ENCODE results near the gene UGT2B11.
"Not testable (repeated sequence)": the region's sequence is repeated elsewhere in the genome, so short reads cannot be mapped to it uniquely, and the experiment has no call there.

The UGT2B11 gene

DNA sequence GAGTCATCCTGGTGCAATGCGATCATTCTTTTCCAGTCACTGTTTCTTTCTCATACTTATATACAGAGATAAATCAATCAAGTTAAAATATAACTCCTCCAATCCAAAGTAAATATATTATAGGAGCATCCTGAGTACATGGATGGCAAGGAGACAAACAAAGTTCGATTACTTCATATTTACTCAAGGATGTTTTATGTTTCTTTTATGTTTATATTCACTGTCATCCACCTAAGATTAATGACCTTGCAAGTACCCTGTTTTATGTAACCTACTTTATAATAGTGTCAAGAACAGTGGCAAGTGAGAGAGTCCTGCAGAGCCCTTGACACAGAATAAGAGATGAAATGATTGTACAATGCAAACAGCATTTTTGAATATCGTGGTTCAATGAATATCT is at the start of gene UGT2B11:
Gene UGT2B11 (minus strand): TSS at position 33 of the 400 bp plus-strand sequence. CDS start 26 bp downstream, at position 7.
- DNase-seq (ENCODE audit: low read depth in 2 of 2), result no peak

DNA sequence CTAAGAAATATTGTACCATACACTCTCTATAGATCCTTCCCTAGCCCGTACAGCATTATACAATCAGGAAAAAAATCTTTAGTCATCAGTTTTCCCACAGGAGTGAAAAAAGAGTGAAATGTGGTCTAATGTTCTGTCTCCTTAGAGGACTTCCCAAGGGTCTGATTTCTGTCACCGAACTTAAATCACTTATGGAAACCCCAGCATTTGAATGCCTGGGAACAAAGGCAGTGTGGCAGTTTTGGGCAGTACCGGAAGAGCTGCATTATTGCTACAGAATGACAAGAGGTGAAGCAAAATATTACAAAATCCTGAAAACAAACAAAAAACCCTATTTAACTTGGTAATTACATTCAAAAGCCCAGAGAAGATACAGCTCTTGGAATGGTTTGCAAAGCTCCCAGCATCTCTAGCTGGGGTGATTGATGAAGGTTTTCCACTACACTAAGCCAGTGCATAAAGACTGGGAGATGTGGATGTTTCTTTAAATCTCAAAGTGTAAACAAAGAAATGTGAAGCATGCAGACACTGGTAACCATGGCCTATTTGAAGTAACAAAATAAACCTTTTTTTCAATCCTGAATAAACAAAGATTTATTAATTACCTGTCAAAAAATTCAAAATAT is 38.7 kb upstream of the UGT2B11 start:
- not testable (repeated sequence) for DNase-seq (ENCODE audit: low read depth in 2 of 2)

DNA sequence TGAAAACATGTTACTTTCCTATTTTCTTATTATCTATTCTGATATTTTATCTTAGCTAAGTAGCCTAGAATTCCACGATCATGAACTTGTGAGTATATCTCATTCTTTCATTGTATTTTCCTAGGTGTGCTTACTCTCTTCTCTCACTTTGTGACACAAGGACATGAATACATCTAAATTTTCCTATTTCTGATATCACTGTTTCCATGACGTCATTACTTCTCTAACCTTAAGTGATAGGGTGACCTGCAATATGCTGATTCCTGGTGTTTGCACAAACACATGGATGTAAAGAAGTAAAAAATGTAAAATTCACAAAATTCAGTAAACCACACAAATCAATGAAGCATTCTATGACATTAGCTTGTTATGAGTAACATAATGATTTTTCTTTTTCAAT is 36.3 kb upstream of the UGT2B11 start:
- not testable (repeated sequence) for DNase-seq (ENCODE audit: low read depth in 2 of 2)

DNA sequence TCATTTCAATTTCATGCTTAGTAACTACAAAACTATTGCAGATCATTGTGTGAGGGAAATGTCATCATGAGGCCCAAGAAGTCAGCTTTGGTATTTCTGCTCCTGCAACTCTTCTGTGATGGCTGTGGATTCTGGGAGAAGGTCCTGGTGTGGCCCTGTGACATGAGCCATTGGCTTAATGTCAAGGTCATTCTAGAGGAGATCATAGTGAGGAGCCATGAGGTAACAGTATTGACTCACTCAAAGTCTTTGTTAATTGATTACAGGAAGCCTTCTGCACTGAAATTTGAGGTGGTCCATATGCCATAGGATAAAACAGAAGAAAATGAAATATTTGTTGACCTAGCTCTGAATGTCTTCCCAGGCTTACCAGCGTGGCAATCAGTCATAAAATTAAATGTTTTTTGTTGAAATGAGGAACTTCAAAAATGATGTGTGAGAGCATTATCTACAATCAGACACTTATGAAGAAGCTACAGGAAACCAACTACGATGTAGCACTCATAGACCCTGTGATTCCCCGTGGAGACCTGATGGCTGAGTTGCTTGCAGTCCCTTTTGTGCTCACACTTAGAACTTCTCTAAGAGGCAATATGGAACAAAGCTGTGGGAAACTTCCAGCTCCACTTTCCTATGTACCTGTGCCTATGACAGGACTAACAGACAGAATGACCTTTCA is 28.2 kb upstream of the UGT2B11 start:
- not testable (repeated sequence) for DNase-seq (ENCODE audit: low read depth in 2 of 2)

DNA sequence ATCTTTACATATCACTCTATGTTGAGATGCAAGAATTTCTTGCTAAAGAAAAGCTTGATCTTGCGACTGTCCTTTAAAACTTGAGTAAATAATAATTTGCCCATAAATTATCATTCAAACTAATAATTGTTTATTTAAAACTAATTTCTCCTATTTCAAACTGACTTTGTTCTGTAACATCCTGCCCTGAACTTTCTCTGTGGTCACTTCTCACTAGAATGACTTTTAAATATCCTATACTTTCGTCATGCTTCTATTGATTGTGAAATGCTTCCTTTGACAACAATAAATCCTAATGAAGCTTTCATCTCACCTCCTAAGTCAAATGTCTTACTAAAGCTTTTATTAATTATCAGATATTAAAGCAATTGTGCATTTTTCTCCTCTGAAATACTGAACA is 27.2 kb upstream of the UGT2B11 start:
- not testable (repeated sequence) for DNase-seq (ENCODE audit: low read depth in 2 of 2)

DNA sequence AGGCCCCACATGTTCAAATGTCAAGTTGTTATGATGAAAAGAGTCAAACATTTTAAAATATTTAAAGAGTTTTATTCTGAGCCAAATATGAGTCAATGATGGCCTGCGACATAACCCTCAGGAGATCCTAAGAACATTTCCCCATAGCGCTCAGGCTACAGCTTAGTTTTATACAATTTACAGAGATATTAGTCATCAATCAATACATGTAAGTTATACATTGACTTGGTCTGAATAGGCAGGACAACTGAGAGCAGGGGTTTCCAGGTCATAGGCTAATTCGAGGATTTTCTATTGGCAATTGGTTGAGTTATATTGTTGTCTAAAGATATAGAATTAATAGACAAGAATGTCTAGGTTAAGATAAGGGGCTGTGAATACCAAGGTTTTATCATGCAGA is 26.2 kb upstream of the UGT2B11 start:
- not testable (repeated sequence) for DNase-seq (ENCODE audit: low read depth in 2 of 2)

DNA sequence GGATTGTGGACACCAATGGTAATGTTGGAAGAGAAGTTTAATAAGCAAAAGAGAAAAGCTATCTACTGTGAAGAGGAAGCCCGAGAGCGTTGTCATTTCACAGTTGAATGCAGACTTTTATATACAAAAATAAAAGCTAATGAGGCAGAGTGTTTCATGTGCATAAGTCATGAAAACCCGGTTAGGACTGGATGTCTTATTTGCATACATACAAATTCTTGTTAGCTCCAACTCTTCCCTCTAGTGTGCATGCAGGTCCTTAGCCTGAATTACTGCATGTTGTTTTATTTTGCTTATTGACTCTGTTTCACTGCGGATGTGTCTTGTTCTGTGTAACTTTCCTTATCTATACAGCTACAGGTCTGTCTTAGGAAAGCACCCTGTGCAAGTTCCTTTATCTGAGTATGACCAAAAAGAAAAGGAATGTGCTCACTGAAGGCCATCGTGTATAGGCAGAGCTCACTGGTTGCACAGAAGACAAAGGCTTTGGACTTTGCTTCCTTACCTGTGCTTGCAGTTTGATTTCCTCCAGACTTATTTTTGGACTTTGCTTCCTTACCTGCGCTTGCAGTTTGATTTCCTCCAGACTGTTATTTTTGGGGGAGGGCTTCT is 25.1 kb upstream of the UGT2B11 start:
- no peak for DNase-seq (ENCODE audit: low read depth in 2 of 2)

DNA sequence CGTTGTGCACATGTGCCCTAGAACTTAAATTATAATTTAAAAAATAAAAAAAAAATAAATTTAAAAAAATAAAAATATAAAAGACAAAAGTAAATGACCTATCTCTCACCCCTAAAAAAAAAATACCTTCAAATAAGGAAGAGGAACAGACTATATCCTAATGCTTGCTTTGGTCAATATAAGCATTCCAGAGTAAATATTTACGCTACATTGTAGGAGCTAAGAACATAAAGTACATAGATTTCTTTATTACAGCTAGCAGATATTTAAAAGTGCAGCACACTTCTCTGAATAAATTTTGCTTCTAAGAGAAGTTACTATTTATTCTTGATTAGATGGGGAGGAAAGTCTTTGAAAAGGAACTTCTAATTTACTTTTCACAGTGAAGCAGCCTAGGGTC is 24.5 kb upstream of the UGT2B11 start:
- no peak for DNase-seq (ENCODE audit: low read depth in 2 of 2)

DNA sequence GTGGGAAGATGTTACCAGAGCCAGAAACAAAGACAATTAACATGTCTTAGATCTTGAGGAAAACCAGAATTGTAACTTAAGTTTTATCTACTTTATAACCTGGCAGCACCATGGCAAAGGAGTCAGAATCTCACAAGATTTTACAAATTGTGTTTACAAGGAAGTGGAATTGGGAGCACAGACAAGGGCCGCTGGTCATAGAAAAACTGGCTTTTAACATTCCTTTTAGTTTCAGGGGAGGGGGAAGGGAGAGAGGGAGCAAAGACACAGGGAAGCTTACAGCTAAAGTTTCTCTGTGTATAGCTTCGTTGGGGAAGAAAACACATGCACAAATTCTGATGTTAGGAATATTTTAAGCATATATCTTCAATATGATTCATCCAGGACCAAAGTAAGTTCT is 10.3 kb upstream of the UGT2B11 start:
- DNase-seq (ENCODE audit: low read depth in 2 of 2), result no peak

DNA sequence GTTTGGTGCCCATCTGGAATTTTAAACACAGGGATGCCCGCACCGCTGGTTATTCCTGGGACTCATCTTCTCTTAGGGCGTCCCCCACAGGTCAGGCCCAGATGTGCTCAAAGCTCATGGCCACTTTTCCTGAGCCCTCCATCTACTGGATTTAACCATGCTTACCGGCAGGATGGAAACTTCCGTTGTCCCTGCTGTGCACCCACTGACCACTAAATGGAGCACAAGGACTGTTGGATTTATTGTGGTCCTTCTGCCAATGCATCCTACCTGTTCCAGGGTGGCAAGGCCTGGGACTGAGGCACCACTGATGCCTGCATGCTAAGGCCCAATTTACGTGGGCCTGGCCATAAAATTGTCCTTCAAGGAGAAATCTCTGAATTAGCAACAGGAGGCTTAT is 8.7 kb upstream of the UGT2B11 start:
- not testable (repeated sequence) for DNase-seq (ENCODE audit: low read depth in 2 of 2)

DNA sequence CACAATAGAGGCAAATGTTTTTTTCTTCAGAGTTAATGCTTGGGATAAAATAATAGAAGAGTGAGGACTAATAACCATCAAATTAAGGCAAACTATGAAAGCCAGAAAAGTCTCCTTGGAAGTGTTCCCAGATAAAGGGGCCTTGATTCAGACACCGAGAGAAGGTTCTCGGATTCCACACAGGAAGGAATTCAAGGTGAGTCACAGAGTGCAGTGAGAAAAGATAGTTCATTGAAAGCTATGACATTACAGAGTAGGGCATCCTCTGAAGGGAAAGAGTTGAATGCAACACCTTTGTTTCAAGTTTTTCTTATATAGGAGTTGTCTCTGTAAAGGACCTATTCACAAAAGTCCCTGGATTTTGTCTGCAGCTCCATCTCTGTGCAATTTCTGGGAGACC is 3.9 kb upstream of the UGT2B11 start:
- DNase-seq (ENCODE audit: low read depth in 2 of 2), result not testable (repeated sequence)

DNA sequence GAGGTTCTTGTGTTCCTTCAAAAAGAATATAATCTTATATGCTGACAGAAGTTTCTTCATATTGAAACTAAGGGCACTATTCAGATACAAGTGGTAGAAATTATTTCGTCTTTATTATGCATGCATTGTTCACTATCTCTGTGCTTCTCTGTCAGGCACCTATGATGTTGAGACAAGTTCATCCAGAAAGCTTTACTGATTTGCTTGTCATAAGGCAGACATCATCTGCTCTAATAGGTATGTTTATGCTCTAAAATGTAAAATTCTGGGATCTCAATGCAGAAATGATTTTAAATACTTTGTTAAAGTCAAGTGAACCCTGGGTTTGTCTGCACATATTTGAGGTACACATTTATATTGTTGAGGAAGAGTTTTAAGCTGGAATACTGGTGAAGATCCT is 3.6 kb downstream of the UGT2B11 start:
- no peak for DNase-seq (ENCODE audit: low read depth in 2 of 2)

DNA sequence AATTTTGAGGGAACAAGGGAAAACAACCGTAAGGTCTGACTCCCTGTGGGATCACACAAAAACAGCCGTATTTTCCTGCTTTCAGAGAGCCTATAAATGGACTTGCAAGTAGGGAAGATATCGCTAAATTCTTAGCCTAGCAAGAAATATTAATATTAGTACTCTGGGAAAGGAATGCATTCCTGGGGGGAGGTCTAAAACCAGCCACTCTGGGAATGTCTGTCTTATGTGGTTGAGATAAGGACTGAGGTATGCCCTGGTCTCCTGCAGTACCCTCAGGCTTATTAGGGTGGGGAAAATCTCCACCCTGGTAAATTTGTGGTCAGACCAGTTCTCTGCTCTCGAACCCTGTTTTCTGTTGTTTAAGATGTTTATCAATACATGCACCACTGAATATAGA is 16.0 kb downstream of the UGT2B11 start:
- DNase-seq (ENCODE audit: low read depth in 2 of 2), result not testable (repeated sequence)

DNA sequence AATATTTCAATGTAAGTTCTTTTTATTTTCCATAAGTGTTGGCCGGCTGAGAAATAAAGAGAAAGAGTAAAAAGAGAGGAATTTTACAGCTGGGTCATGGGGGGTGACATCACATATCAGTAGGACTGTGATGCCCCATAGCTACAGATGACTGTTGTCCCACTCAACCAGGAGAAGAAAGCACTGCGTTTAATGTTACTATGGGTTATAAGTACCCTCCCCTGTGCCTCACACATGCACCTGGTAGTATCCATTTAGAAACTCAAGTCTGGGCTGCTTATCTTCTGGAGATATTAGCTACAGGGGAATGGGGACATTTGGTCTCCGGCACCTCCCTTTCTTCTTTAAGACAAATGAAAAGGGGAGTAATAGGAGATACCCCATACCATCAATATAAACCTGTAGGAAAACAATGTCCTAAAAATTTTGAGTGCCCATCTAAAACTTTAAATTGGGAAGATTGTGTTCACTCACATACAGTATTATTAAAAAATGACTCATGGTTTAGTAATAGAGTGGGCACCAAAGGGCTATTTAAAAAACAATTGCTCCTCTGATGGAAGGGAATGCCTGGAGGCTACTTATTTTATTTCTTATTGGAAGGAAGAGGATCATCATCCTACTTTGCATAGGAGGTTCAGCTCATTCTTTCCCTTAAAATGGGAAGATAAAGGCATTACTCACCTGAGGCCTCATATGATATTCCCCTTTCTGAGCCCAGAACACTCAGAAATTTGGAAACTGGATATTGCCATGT is 18.2 kb downstream of the UGT2B11 start:
- no peak for DNase-seq (ENCODE audit: low read depth in 2 of 2)

DNA sequence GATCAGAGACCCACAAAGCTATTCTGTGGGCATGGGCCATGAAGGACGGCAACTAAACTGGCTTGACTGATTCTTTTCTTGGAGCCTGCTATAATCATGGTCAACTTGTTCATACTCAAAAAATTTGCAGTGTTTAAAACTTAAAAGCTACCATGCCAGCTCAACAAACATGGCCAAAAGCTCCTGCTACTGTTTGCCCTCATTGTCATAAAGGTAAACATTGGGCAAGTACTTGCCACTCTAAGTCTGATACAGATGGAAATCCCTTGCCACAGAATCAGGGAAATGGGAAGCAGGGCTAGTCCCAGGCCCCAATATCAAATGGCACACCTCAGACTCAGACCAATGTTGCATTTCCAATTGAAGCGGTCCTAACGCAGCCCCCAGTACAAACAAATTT is 20.4 kb downstream of the UGT2B11 start:
- DNase-seq (ENCODE audit: low read depth in 2 of 2), result no peak

DNA sequence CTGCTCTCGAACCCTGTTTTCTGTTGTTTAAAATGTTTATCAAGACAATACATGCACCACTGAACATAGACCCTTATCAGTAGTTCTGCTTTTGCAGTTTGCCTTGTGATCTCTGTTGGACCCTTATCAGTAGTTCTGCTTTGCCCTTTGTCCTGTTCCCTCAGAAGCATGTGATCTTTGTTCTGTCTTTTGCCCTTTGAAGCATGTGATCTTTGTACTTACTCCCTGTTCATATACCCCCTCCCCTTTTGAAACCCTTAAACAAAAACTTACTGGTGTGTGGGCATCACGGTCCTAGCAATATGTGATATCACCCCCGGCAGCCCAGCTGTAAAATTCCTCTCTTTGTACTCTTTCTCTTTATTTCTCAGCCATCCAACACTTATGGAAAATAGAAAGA is 22.6 kb downstream of the UGT2B11 start:
- DNase-seq (ENCODE audit: low read depth in 2 of 2), result not testable (repeated sequence)

DNA sequence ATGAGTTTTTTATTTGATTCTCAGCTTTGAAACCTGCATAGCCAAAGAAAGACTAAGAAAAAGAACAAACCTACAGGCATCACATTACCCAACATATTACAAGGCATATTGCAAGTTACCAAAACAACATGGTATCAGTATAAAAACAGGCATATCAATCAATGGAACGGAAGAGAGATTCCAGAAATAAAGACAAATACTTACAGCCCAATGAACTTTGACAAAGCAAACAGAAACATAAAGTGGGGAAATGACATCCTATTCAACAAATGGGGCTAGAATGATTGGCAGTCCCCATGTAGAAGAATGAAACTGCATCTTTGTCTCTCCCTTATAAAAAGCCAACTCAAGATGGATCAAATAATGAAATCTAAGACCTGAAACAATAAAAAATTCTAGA is 23.9 kb downstream of the UGT2B11 start:
- DNase-seq (ENCODE audit: low read depth in 2 of 2), result not testable (repeated sequence)

DNA sequence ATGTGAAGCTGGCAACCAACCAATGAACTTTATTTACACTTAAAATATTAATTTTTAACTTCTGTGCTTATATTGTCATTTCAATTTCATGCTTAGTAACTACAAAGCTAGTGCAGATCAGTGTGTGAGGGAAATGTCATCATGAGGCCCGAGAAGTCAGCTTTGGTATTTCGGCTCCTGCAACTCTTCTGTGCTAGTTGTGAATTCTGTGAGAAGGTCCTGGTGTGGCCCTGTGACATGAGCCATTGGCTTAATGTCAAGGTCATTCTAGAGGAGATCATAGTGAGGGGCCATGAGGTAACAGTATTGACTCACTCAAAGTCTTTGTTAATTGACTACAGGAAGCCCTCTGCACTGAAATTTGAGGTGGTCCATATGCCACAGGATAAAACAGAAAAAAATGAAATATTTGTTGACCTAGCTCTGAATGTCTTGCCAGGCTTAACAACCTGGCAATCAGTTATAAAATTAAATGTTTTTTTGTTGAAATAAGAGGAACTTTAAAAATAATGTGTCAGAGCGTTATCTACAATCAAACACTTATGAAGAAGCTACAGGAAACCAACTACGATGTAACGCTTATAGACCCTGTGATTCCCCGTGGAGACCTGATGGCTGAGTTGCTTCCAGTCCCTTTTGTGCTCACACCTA is 32.9 kb downstream of the UGT2B11 start:
- not testable (repeated sequence) for DNase-seq (ENCODE audit: low read depth in 2 of 2)

DNA sequence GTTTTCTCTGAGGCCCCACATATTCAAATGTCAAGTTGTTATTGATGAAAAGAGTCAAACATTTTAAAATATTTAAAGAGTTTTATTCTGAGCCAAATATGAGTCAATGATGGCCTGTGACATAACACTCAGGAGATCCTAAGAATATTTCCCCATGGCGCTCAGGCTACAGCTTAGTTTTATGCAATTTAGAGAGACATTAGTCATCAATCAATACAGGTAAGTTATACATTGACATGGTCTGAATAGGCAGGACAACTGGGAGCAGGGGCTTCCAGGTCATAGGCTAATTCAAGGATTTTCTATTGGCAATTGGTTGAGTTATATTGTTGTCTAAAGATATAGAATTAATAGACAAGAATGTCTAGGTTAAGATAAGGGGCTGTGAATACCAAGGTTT is 34.7 kb downstream of the UGT2B11 start:
- DNase-seq (ENCODE audit: low read depth in 2 of 2), result not testable (repeated sequence)

DNA sequence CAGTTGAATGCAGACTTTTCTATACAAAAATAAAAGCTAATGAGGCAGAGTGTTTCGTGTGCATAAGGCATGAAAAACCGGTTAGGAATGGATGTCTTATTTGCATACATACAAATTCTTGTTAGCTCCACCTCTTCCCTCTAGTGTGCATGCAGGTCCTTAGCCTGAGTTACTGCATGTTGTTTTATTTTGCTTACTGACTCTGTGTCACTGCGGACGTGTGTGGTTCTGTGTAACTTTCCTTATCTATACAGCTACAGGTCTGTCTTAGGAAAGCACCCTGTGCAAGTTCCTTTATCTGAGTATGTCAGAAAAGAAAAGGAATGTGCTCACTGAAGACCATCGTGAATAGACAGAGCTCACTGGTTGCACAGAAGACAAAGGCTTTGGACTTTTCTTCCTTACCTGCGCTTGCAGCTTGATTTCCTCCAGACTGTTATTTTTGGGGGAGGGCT is 35.8 kb downstream of the UGT2B11 start:
- DNase-seq (ENCODE audit: low read depth in 2 of 2), result not testable (repeated sequence)

DNA sequence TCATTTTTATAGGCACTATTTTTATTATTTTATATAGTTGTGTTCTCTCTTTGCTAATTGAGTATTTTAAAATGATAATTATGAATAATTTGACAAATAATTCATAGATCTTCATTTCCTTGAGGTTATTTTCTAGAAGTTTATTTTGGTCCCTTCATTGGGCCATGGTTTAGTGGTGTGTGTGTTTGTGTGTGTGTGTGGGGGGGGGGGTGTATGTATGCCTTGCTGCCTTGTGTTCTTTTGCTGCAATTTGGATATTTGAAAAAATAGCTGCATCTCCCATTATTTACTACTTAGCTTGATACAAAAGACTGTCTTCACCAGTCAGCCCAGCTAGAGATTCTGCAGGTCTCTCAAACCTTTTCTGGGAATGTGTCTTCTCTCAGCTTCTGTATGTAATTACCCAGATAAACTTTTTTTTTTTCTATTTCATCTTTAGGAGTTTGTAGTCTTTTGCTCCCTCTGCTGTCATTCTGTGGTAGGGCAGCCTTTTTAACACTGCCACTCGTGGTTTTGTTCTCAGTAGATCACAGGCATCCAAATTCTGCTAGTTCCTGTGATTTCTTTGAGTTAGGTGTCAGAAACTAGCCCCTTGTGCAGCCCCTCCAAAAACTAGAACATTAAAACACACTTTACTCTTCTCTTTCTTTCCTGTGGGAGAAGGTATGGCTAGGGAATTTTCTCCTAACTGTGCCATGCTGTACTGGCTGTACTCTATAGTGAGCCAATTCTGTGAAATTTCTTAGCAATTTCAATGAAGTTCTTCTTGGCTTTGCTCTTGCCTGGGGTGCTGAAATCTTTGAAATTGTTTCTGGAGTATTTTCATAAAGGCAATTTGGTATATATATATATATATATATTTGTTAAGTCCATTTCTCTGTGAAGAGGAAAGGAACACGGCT is 44.1 kb downstream of the UGT2B11 start:
- not testable (repeated sequence) for DNase-seq (ENCODE audit: low read depth in 2 of 2)
